ENCODE data around the gene CCSER1. TPM values are rescaled to one million over a fixed set of nuclear protein-coding genes. Genes with fewer than 3 reads are reported as not detected.

CCSER1 gene
- total and polyA plus RNA-seq, 2 experiments from 2014 or later, result not detected

- Histone ChIP-seq H3K4me3 (no peak overlapping the region), H4K20me1 (ENCODE audit: insufficient read depth) (no peaks in the 10 kb centered on the region), H3K4me1 (ENCODE audit: insufficient read depth) (no peaks in the 10 kb centered on the region), H3K4me2 (ENCODE audit: unreplicated experiment) (no peak overlapping the region), H2AFZ (no peak overlapping the region), H3F3A (ENCODE audit: insufficient read depth) (no peaks in the 10 kb centered on the region), H3K9me2 (ENCODE audit: insufficient read depth) (no peaks in the 10 kb centered on the region), H3K27me3 (replicated peaks; ENCODE audit: insufficient read depth) (no peaks in the 10 kb centered on the region), H3K9ac (no peak overlapping the region), H3K36me3 (ENCODE audit: low read depth) (no peaks in the 10 kb centered on the region), H3K79me2 (ENCODE audit: insufficient read depth) (no peaks in the 10 kb centered on the region), H3K27ac (no peak overlapping the region), H3K9me3 (ENCODE audit: low read depth) (no peaks in the 10 kb centered on the region)
- in situ Hi-C loops (cut with MboI), result no loop called here
- WGBS, 2 experiments (ENCODE audit: low coverage in 1 of 2, low lambda C conversion rate in 2 of 2, missing lambda C conversion rate in 2 of 2), result 14 to 23% methylated on average over 3 of the region's 3 CpGs
- TF ChIP-seq EZH2 (IDR thresholded peaks at IDR 0.05; ENCODE audit: insufficient read depth, poor library complexity, severe bottlenecking) (no peak), EZH2phosphoT487 (IDR thresholded peaks at IDR 0.05; ENCODE audit: insufficient read depth, low read depth) (no peak)
- no peak for DNase-seq
Observed at GRCh38 chr4:91284480-91284879, 1157.3 kb downstream of the CCSER1 start.

GRCh38 chr4:91285487-91285886 is 1158.3 kb downstream of the CCSER1 start:
- Histone ChIP-seq H4K20me1 (ENCODE audit: insufficient read depth) (no peaks in the 10 kb centered on the region), H3K4me2 (ENCODE audit: unreplicated experiment) (no peak overlapping the region), H3K36me3 (ENCODE audit: low read depth) (no peaks in the 10 kb centered on the region), H3K27ac (no peak overlapping the region), H3K9me3 (ENCODE audit: low read depth) (no peaks in the 10 kb centered on the region), H3K9ac (no peak overlapping the region), H3K79me2 (ENCODE audit: insufficient read depth) (no peaks in the 10 kb centered on the region), H3F3A (ENCODE audit: insufficient read depth) (no peaks in the 10 kb centered on the region), H3K9me2 (ENCODE audit: insufficient read depth) (no peaks in the 10 kb centered on the region), H3K27me3 (replicated peaks; ENCODE audit: insufficient read depth) (no peaks in the 10 kb centered on the region), H2AFZ (no peak overlapping the region), H3K4me1 (ENCODE audit: insufficient read depth) (no peaks in the 10 kb centered on the region), H3K4me3 (no peak overlapping the region)
- no peak for TF ChIP-seq EZH2 (IDR thresholded peaks at IDR 0.05; ENCODE audit: insufficient read depth, poor library complexity, severe bottlenecking)
- no peak for TF ChIP-seq EZH2phosphoT487 (IDR thresholded peaks at IDR 0.05; ENCODE audit: insufficient read depth, low read depth)
- in situ Hi-C loops (cut with MboI), result no loop called here
- DNase-seq, result no peak
- 16 to 17% methylated on average over 2 of the region's 2 CpGs for WGBS, 2 experiments (ENCODE audit: low coverage in 1 of 2, low lambda C conversion rate in 2 of 2, missing lambda C conversion rate in 2 of 2)

- TF ChIP-seq EZH2 (IDR thresholded peaks at IDR 0.05; ENCODE audit: insufficient read depth, poor library complexity, severe bottlenecking) (no peak), EZH2phosphoT487 (IDR thresholded peaks at IDR 0.05; ENCODE audit: insufficient read depth, low read depth) (no peak)
Observed at GRCh38 chr4:91288702-91289311, 1161.6 kb downstream of the CCSER1 start.

GRCh38 chr4:91298156-91298700 is 1171.0 kb downstream of the CCSER1 start:
- H3K36me3 ChIP-seq (ENCODE audit: low read depth), result no peaks in the 10 kb centered on the region
- no peak overlapping the region for H3K4me3 ChIP-seq
- H4K20me1 ChIP-seq (ENCODE audit: insufficient read depth), result no peaks in the 10 kb centered on the region
- H3K27me3 ChIP-seq (replicated peaks; ENCODE audit: insufficient read depth), result no peaks in the 10 kb centered on the region
- no peak overlapping the region for H3K9ac ChIP-seq
- no peak overlapping the region for H2AFZ ChIP-seq
- no peaks in the 10 kb centered on the region for H3K4me1 ChIP-seq (ENCODE audit: insufficient read depth)
- DNase-seq, result no peak
- H3K9me2 ChIP-seq (ENCODE audit: insufficient read depth), result no peaks in the 10 kb centered on the region
- no peak overlapping the region for H3K27ac ChIP-seq
- no peaks in the 10 kb centered on the region for H3K9me3 ChIP-seq (ENCODE audit: low read depth)
- H3F3A ChIP-seq (ENCODE audit: insufficient read depth), result no peaks in the 10 kb centered on the region
- H3K79me2 ChIP-seq (ENCODE audit: insufficient read depth), result no peaks in the 10 kb centered on the region
- in situ Hi-C loops (cut with MboI), result no loop called here
- TF ChIP-seq EZH2phosphoT487 (IDR thresholded peaks at IDR 0.05; ENCODE audit: insufficient read depth, low read depth) (no peak), EZH2 (IDR thresholded peaks at IDR 0.05; ENCODE audit: insufficient read depth, poor library complexity, severe bottlenecking) (no peak)
- 16 to 20% methylated on average over 3 of the region's 3 CpGs for WGBS, 2 experiments (ENCODE audit: low coverage in 1 of 2, low lambda C conversion rate in 2 of 2, missing lambda C conversion rate in 2 of 2)
- no peak overlapping the region for H3K4me2 ChIP-seq (ENCODE audit: unreplicated experiment)

More at GRCh38 chr4:91288702-91289311, 1161.6 kb downstream of the CCSER1 start:
- no peak overlapping the region for H3K4me3 ChIP-seq
- no peak overlapping the region for H3K9ac ChIP-seq
- WGBS, 2 experiments (ENCODE audit: low coverage in 1 of 2, low lambda C conversion rate in 2 of 2, missing lambda C conversion rate in 2 of 2), result 13 to 14% methylated on average over 2 of the region's 2 CpGs
- in situ Hi-C loops (cut with MboI), result no loop called here
- no peak for DNase-seq
- no peaks in the 10 kb centered on the region for H3K9me3 ChIP-seq (ENCODE audit: low read depth)
- H3K4me2 ChIP-seq (ENCODE audit: unreplicated experiment), result no peak overlapping the region
- H3F3A ChIP-seq (ENCODE audit: insufficient read depth), result no peaks in the 10 kb centered on the region
- H3K79me2 ChIP-seq (ENCODE audit: insufficient read depth), result no peaks in the 10 kb centered on the region
- H2AFZ ChIP-seq, result no peak overlapping the region
- H4K20me1 ChIP-seq (ENCODE audit: insufficient read depth), result no peaks in the 10 kb centered on the region
- no peaks in the 10 kb centered on the region for H3K9me2 ChIP-seq (ENCODE audit: insufficient read depth)
- no peaks in the 10 kb centered on the region for H3K4me1 ChIP-seq (ENCODE audit: insufficient read depth)
- no peaks in the 10 kb centered on the region for H3K27me3 ChIP-seq (replicated peaks; ENCODE audit: insufficient read depth)
- H3K36me3 ChIP-seq (ENCODE audit: low read depth), result no peaks in the 10 kb centered on the region
- H3K27ac ChIP-seq, result no peak overlapping the region

All from GM23248 (cell line).